K562 (cell line): ENCODE data around the gene ASB18. TPM values are rescaled to one million over a fixed set of nuclear protein-coding genes. Genes with fewer than 3 reads are reported as not detected.
"Not testable (repeated sequence)": the region's sequence is repeated elsewhere in the genome, so short reads cannot be mapped to it uniquely, and the experiment has no call there.

ENCODE experiments used
- ATAC-seq: fragments of 200-7000 bp; cut with Tn5 transposase; 3 replicates; pipeline ENCODE4 v1.9.1; 2020; ENCODE audit warnings: moderate library complexity
- BruUV-seq: library from RNA; stranded (reverse); fragments of 400-500 nt; replicated peaks from 2 replicates; lab custom pipeline; 2021; lab: Mats Ljungman, UMichigan
- CTCF ChIA-PET: fragments of 300-600 bp; formaldehyde crosslinking; extraction: SDS; loops from one replicate; lab custom pipeline; 2021; ENCODE audit warnings: low intra/inter-chr PET ratio; lab: Yijun Ruan, JAX
- POLR2A ChIA-PET: fragments of 300-600, 350-650 bp; sonication (Branson Sonifier 250); formaldehyde crosslinking; extraction: SDS; loops from one replicate; lab custom pipeline; 2021; ENCODE audit warnings: antibody characterized with exemption, inconsistent platforms; lab: Yijun Ruan, JAX
- DNase-seq, 4 experiments: peaks; one replicate each; pipeline versions ENCODE4 v3.0.0 to v3.0.0-alpha.2; 2011 to 2018; ENCODE audit warnings: low spot score in 3 of 4, mixed read lengths in 3 of 4; ENCODE audit errors: extremely low read depth in 1 of 4
- FAIRE-seq: peaks from 2 replicates; lab custom pipeline; 2011; peaks lifted over from hg19 to GRCh38; lab: Jason Lieb, UNC
- H2AFZ ChIP-seq: 2 replicates; pipeline ENCODE4 v1.6.0; 2011; ENCODE audit warnings: low read depth, low read length, control low read depth, inconsistent platforms
- H3K27ac ChIP-seq: fragments of 200-600 bp; 3 replicates; pipeline ENCODE4 v1.8.0; 2011; ENCODE audit warnings: low read depth, mild to moderate bottlenecking, control low read depth, inconsistent platforms, low read length, moderate library complexity, mixed read lengths; ENCODE audit errors: extremely low read depth
- H3K27me3 ChIP-seq, 2 experiments: fragments of 300-600 bp in 1 of 2; 2 replicates in 1 of 2; 3 replicates in 1 of 2; pipeline versions ENCODE4 v1.6.0 to v1.8.0; 2011; ENCODE audit warnings: inconsistent platforms in 2 of 2, low read length in 2 of 2, mild to moderate bottlenecking in 1 of 2, mixed read lengths in 1 of 2, moderate library complexity in 1 of 2; ENCODE audit not compliant: control insufficient read depth in 2 of 2, insufficient read depth in 2 of 2
- H3K36me3 ChIP-seq: fragments of 300-600 bp; 3 replicates; pipeline ENCODE4 v1.8.0; 2011; ENCODE audit warnings: mild to moderate bottlenecking, low read length, inconsistent platforms; ENCODE audit not compliant: control insufficient read depth, insufficient read depth
- H3K4me1 ChIP-seq, 2 experiments: fragments of 200-600 bp in 1 of 2; replicated peaks in 1 of 2; 2 replicates in 1 of 2; 3 replicates in 1 of 2; pipeline versions ENCODE4 v1.5.1 to v1.8.0; 2011; ENCODE audit warnings: inconsistent platforms in 2 of 2, low read length in 2 of 2, mild to moderate bottlenecking in 1 of 2, mixed read lengths in 1 of 2, moderate library complexity in 1 of 2; ENCODE audit not compliant: control insufficient read depth in 2 of 2, insufficient read depth in 2 of 2
- H3K4me2 ChIP-seq: 2 replicates; pipeline ENCODE4 v1.6.1; 2011; ENCODE audit warnings: low read length, control low read depth, inconsistent platforms, mixed read lengths; ENCODE audit not compliant: insufficient read depth
- H3K4me3 ChIP-seq: fragments of 200-600 bp; sonication (generic), shearing (Covaris generic); 2 replicates; pipeline ENCODE4 v1.5.1; 2016; ENCODE audit warnings: control low read depth, inconsistent platforms
- H3K79me2 ChIP-seq: fragments of 200-600 bp; 3 replicates; pipeline ENCODE4 v1.8.0; 2011; ENCODE audit warnings: low read length, inconsistent platforms; ENCODE audit not compliant: control insufficient read depth, insufficient read depth
- H3K9ac ChIP-seq, 2 experiments: 2 replicates each; pipeline versions ENCODE4 v1.6.0 to v1.6.1; 2011; ENCODE audit warnings: low read depth in 2 of 2, low read length in 2 of 2, control low read depth in 1 of 2, inconsistent platforms in 1 of 2, mild to moderate bottlenecking in 1 of 2, mixed read lengths in 1 of 2; ENCODE audit not compliant: insufficient read depth in 1 of 2
- H3K9me1 ChIP-seq: one replicate; pipeline ENCODE4 v1.6.0; 2011; ENCODE audit warnings: inconsistent platforms, mild to moderate bottlenecking, low read length, moderate library complexity; ENCODE audit not compliant: control insufficient read depth, insufficient read depth
- H3K9me3 ChIP-seq: replicated peaks from 2 replicates; pipeline ENCODE4 v1.5.1; 2011; ENCODE audit warnings: low read depth, low read length, inconsistent platforms; ENCODE audit not compliant: control insufficient read depth, insufficient read depth
- H4K20me1 ChIP-seq: replicated peaks from 2 replicates; pipeline ENCODE4 v1.6.1; 2011; ENCODE audit warnings: low read length, inconsistent platforms, mixed read lengths; ENCODE audit not compliant: control insufficient read depth, insufficient read depth
- CBFA2T3 ChIP-seq: fragments of 450-650 bp; IDR thresholded peaks from 2 replicates; pipeline ENCODE4 v1.6.1; 2017
- SMARCE1 ChIP-seq: fragments of 450-650 bp; IDR thresholded peaks from 2 replicates; pipeline ENCODE4 v1.7.1; 2016; ENCODE audit warnings: mild to moderate bottlenecking
- TCF3 ChIP-seq: sonication (generic); formaldehyde crosslinking; IDR thresholded peaks from 2 replicates; pipeline ENCODE4 v1.4.0; 2020; ENCODE audit warnings: mild to moderate bottlenecking, missing genetic modification reagents
- in situ Hi-C: fragments of 300-500 bp; cut with MboI; formaldehyde crosslinking; loops from 4 replicates; pipeline ENCODE4 v1.15.0; 2018; ENCODE audit warnings: inconsistent platforms, mixed read lengths
- intact Hi-C: fragments of 100-400 bp; cut with micrococcal nuclease; formaldehyde crosslinking; loops from 2 replicates; pipeline ENCODE4 v1.14.2; 2022
- polyA plus RNA-seq, 8 experiments: library from polyadenylated mRNA; depleted of rRNA in 4 of 8; stranded (reverse) in 5 of 8; unstranded in 3 of 8; fragments of >200 nt; fragmentation: Nextera tagmentation in 2 of 8; fragmentation: Illumina TruSeq in 1 of 8; extraction: Ambion mirVana in 2 of 8; extraction: Trizol in 1 of 8; gene quantifications; 2 replicates each; pipeline versions ENCODE4 v1.2.1 to v1.2.3, GENCODE V29; 2011 to 2014; ENCODE audit warnings: inconsistent platforms in 1 of 8, missing spikeins in 1 of 8
- total RNA-seq, 7 experiments: library from RNA; depleted of rRNA in 6 of 7; stranded (reverse); fragments of >200 nt in 6 of 7; fragmentation: Illumina TruSeq in 2 of 7; extraction: Trizol in 2 of 7; gene quantifications; 2 replicates each; pipeline versions ENCODE4 v1.2.1 to v1.2.3, GENCODE V29; 2011 to 2021; ENCODE audit warnings: low replicate concordance in 1 of 7
- TF ChIP-seq, protein P1 (sequence below): fragments of 250-450 bp; sonication (Bioruptor Pico); IDR thresholded peaks from 2 replicates; pipeline ENCODE4 v1.4.0; 2020; ENCODE audit warnings: mild to moderate bottlenecking

ASB18 gene
- total and polyA plus RNA-seq, 9 of the 15 experiments (the other 6 are each of a cell fraction or from before 2014, with no cell fraction given) = not detected

DNA sequence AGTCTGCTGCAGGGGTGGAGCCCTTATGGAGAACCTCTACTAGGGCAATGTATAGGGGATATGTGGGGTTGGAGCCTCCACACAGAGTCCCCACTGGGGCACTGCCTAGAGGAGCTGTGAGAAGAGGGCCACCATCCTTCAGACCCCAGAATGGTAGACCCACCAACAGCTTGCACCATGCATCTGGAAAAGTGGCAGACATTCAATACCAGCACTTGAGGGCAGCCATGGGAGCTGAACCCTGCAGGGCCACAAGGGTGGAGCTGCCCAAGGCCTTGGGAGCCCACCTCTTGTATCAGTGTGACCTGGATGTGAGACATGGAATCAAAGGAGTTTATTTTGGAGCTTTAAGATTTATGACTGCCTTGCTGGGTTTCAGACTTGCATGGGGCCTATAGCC, 5.7 kb upstream of the ASB18 start:
- ATAC-seq, H3K9ac ChIP-seq, H3K4me2 ChIP-seq, FAIRE-seq, H3K27ac ChIP-seq, in situ Hi-C loops, H3K4me1 ChIP-seq, H4K20me1 ChIP-seq, H3K9me1 ChIP-seq, H3K4me3 ChIP-seq, H3K9me3 ChIP-seq, intact Hi-C loops, H2AFZ ChIP-seq, H3K79me2 ChIP-seq, H3K36me3 ChIP-seq, POLR2A ChIA-PET, CTCF ChIA-PET, H3K27me3 ChIP-seq, DNase-seq, BruUV-seq: not testable (repeated sequence)

DNA sequence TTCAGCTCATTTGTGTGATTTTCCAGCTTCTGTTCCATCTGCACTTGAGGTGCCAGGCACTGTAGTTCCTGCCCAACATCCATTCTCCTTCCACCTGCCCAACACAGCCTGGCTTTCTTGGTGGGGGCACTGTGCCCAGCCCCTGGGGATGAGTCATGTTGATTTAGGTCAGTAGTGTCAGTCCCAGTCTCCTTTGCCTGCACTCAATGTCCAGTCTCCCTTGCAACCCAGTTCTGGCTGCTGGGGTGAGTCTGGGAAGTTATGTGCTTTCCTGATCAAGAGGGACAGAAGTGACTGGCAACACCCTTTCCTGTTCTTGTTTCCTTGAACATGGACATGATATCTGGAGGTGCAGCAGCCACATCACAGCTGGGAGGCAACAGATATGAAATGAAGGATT, 1.5 kb upstream of the ASB18 start:
- Histone ChIP-seq H2AFZ (no peak overlapping the region), H4K20me1 (no peaks in the 10 kb centered on the region), H3K9me1 (no peaks in the 10 kb centered on the region), H3K4me3 (no peak overlapping the region)
- ATAC-seq (no peak), FAIRE-seq (no peak)
- POLR2A ChIA-PET = no interaction called here
- TF ChIP-seq TCF3 (CRISPR knock-in tag) (peak; percentile 24; the same call in 1 of the 2 replicates), CBFA2T3 (0 out of 2 replicates have a peak, but pooled peaks have one; percentile 11), SMARCE1 (no peak)
- TF ChIP-seq, protein P1, sequence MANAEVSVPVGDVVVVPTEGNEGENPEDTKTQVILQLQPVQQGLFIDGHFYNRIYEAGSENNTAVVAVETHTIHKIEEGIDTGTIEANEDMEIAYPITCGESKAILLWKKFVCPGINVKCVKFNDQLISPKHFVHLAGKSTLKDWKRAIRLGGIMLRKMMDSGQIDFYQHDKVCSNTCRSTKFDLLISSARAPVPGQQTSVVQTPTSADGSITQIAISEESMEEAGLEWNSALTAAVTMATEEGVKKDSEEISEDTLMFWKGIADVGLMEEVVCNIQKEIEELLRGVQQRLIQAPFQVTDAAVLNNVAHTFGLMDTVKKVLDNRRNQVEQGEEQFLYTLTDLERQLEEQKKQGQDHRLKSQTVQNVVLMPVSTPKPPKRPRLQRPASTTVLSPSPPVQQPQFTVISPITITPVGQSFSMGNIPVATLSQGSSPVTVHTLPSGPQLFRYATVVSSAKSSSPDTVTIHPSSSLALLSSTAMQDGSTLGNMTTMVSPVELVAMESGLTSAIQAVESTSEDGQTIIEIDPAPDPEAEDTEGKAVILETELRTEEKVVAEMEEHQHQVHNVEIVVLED (CRISPR knock-in tag) = no peak
- TF ChIP-seq, all 486 proteins: peak for 2
- no peak for DNase-seq
- no TSS peak for BruUV-seq
- Histone ChIP-seq H3K4me2 (no peak overlapping the region), H3K4me1 (no peaks in the 10 kb centered on the region), H3K9me3 (no peaks in the 10 kb centered on the region), H3K9ac (no peak overlapping the region), H3K27ac (no peak overlapping the region), H3K27me3 (peaks cover 0 to 11% of the 10 kb centered on the region in 2 experiments; a peak in 2 of 5 replicates), H3K36me3 (no peaks in the 10 kb centered on the region), H3K79me2 (no peaks in the 10 kb centered on the region)
- in situ Hi-C loops = no loop called here
- intact Hi-C loops = no loop called here
- CTCF ChIA-PET = interaction anchor here (0.6 kb wide), 1 partner anchor 516 kb away, joined by 3 read pairs; no protein-coding TSS in a partner anchor
